Measurements from ENCODE around the gene MPV17L.
"Not testable (repeated sequence)": the region's sequence is repeated elsewhere in the genome, so short reads cannot be mapped to it uniquely, and the experiment has no call there.

DNA sequence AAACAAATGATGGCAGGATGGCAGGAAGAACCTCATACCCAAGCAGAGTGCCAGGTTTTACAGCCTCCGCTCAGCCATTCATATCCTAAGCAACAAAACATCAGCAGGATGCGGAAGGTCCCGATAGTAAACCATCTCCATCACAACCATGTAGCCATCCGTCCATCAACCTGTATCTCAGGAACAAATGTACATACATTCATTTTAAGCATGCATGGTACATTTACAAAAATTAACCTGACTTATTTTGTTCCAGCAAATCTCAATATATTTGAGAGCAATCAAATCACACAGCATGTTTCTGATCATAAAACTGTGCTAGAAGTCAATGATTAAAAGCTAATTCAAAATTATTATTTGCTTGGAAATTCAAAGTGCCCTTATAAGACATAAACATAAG, 17.4 kb upstream of the MPV17L start, which contains the start of gene NPIPA5:
- TF ChIP-seq EZH2 (IDR thresholded peaks at IDR 0.05; ENCODE audit: insufficient read depth, poor library complexity, severe bottlenecking); EZH2phosphoT487 (IDR thresholded peaks at IDR 0.05; ENCODE audit: insufficient read depth, low read depth): not testable (repeated sequence)

All from GM23248 (cell line).